ENCODE results near the gene ZNF362. TPM values are rescaled to one million over a fixed set of nuclear protein-coding genes. Genes with fewer than 3 reads are reported as not detected.

ZNF362 gene
- total RNA-seq, 1 experiment from 2014 or later, result 10.8 TPM

- Histone ChIP-seq H2AFZ (ENCODE audit: low read length) (no peak overlapping the region), H3F3A (ENCODE audit: low read length, unreplicated experiment) (no peaks in the 10 kb centered on the region), H3K4me2 (ENCODE audit: low read length) (no peak overlapping the region), H3K36me3 (ENCODE audit: low read depth, low read length) (no peaks in the 10 kb centered on the region; the same call in 1 of the 2 replicates), H3K27me3 (ENCODE audit: low read length) (no peaks in the 10 kb centered on the region), H4K20me1 (ENCODE audit: low read length) (no peaks in the 10 kb centered on the region), H3K4me1 (ENCODE audit: insufficient read depth, low read length) (no peaks in the 10 kb centered on the region), H3K9ac (ENCODE audit: low read length) (no peak overlapping the region), H3K79me2 (ENCODE audit: low read length) (no peaks in the 10 kb centered on the region), H3K27ac (ENCODE audit: low read length) (no peak overlapping the region), H3K9me3 (ENCODE audit: low read length) (no peaks in the 10 kb centered on the region), H3K4me3 (ENCODE audit: low read length) (no peak overlapping the region), H3K9me2 (replicated peaks; ENCODE audit: low read length) (no peaks in the 10 kb centered on the region)
- TF ChIP-seq, protein P1, sequence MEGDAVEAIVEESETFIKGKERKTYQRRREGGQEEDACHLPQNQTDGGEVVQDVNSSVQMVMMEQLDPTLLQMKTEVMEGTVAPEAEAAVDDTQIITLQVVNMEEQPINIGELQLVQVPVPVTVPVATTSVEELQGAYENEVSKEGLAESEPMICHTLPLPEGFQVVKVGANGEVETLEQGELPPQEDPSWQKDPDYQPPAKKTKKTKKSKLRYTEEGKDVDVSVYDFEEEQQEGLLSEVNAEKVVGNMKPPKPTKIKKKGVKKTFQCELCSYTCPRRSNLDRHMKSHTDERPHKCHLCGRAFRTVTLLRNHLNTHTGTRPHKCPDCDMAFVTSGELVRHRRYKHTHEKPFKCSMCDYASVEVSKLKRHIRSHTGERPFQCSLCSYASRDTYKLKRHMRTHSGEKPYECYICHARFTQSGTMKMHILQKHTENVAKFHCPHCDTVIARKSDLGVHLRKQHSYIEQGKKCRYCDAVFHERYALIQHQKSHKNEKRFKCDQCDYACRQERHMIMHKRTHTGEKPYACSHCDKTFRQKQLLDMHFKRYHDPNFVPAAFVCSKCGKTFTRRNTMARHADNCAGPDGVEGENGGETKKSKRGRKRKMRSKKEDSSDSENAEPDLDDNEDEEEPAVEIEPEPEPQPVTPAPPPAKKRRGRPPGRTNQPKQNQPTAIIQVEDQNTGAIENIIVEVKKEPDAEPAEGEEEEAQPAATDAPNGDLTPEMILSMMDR (conservative IDR thresholded peaks at IDR 0.05; ENCODE audit: low read depth, low read length), result peak; percentile 84
- TF ChIP-seq EZH2phosphoT487 (IDR thresholded peaks at IDR 0.05; ENCODE audit: borderline replicate concordance, low read length) (no peak), EZH2 (IDR thresholded peaks at IDR 0.05; ENCODE audit: low read length, unreplicated experiment) (no peak)
- intact Hi-C loops (cut with micrococcal nuclease), result loop anchor here (1.0 kb wide), 1 partner anchor 80 kb away; no protein-coding TSS in a partner anchor
- ATAC-seq (peak; percentile 82), DNase-seq (peak; percentile 75)
- ChIA-PET POLR2A (ENCODE audit: unreplicated experiment) (no interaction called here), CTCF (no interaction called here)
- BruUV-seq (replicated peaks), result no TSS peak
Measured at GRCh38 chr1:33298623-33299277, 42.5 kb downstream of the ZNF362 start.

DNA sequence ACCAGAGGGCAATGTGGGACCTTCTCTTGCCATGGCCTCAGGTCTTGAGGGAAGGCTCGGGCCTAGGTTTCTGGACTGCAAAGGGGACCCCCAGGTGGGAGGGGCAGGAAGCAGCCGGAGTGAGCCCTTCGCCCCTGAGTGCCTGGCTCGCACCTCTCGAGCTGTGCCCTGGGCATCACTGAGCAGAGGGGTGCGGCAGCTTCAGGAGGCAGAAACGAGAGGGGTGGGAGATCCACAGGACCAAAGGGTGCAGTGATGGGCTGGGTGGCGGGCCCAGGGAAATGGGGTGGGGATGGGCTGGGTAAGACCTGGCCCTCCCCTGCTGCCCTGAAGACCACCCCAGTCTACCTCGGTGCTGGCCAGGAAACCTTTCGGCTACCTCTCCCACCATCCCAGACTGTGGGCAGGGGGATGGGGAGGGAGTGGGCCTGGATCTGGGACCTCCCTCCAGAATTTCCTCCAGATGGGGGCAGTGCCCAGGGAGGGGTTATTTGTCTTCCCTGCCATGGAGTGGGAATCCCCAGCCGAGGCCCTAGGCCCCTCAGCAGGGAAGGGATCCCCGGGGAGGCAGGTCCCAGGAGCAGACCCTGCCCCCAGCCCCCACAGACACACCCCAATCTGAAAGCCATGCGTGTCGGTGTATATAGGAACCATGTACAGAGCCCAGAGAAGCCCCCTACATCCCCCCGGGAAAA lies 43.3 kb downstream of the ZNF362 start:
- no peak for TF ChIP-seq EZH2 (IDR thresholded peaks at IDR 0.05; ENCODE audit: low read length, unreplicated experiment)
- no peak overlapping the region for H2AFZ ChIP-seq (ENCODE audit: low read length)
- no peaks in the 10 kb centered on the region for H4K20me1 ChIP-seq (ENCODE audit: low read length)
- POLR2A ChIA-PET (ENCODE audit: unreplicated experiment), result no interaction called here
- intact Hi-C loops (cut with micrococcal nuclease), result no loop called here
- no peaks in the 10 kb centered on the region for H3K4me1 ChIP-seq (ENCODE audit: insufficient read depth, low read length)
- H3F3A ChIP-seq (ENCODE audit: low read length, unreplicated experiment), result no peaks in the 10 kb centered on the region
- no peak overlapping the region for H3K9ac ChIP-seq (ENCODE audit: low read length)
- no peak for DNase-seq
- CTCF ChIA-PET, result no interaction called here
- BruUV-seq (replicated peaks), result TSS peak; percentile 38
- H3K27me3 ChIP-seq (ENCODE audit: low read length), result no peaks in the 10 kb centered on the region
- no peak overlapping the region for H3K4me2 ChIP-seq (ENCODE audit: low read length)
- no peaks in the 10 kb centered on the region; the same call in 1 of the 2 replicates for H3K36me3 ChIP-seq (ENCODE audit: low read depth, low read length)
- no peaks in the 10 kb centered on the region for H3K9me3 ChIP-seq (ENCODE audit: low read length)
- H3K27ac ChIP-seq (ENCODE audit: low read length), result no peak overlapping the region
- H3K9me2 ChIP-seq (replicated peaks; ENCODE audit: low read length), result no peaks in the 10 kb centered on the region
- no peaks in the 10 kb centered on the region for H3K79me2 ChIP-seq (ENCODE audit: low read length)
- no peak overlapping the region for H3K4me3 ChIP-seq (ENCODE audit: low read length)
- ATAC-seq, result no peak

GRCh38 chr1:33300673-33301072 lies 44.4 kb downstream of the ZNF362 start:
- Histone ChIP-seq H3K4me2 (ENCODE audit: low read length) (no peak overlapping the region), H3K27ac (ENCODE audit: low read length) (no peak overlapping the region), H2AFZ (ENCODE audit: low read length) (no peak overlapping the region), H3K79me2 (ENCODE audit: low read length) (no peaks in the 10 kb centered on the region), H4K20me1 (ENCODE audit: low read length) (no peaks in the 10 kb centered on the region), H3K9me3 (ENCODE audit: low read length) (no peaks in the 10 kb centered on the region), H3K36me3 (ENCODE audit: low read depth, low read length) (no peaks in the 10 kb centered on the region; the same call in 1 of the 2 replicates), H3K27me3 (ENCODE audit: low read length) (no peaks in the 10 kb centered on the region), H3K4me3 (ENCODE audit: low read length) (no peak overlapping the region), H3K9ac (ENCODE audit: low read length) (no peak overlapping the region), H3F3A (ENCODE audit: low read length, unreplicated experiment) (no peaks in the 10 kb centered on the region), H3K9me2 (replicated peaks; ENCODE audit: low read length) (no peaks in the 10 kb centered on the region), H3K4me1 (ENCODE audit: insufficient read depth, low read length) (no peaks in the 10 kb centered on the region)
- CTCF ChIA-PET, result no interaction called here
- DNase-seq (no peak), ATAC-seq (no peak)
- POLR2A ChIA-PET (ENCODE audit: unreplicated experiment), result no interaction called here
- BruUV-seq (replicated peaks), result no TSS peak
- intact Hi-C loops (cut with micrococcal nuclease), result no loop called here
- no peak for TF ChIP-seq EZH2phosphoT487 (IDR thresholded peaks at IDR 0.05; ENCODE audit: borderline replicate concordance, low read length)
- TF ChIP-seq, protein P1 (conservative IDR thresholded peaks at IDR 0.05; ENCODE audit: low read depth, low read length), result no peak
- TF ChIP-seq EZH2 (IDR thresholded peaks at IDR 0.05; ENCODE audit: low read length, unreplicated experiment), result no peak
